Neural cell (in vitro differentiated cells): ENCODE data around the gene YY1AP1.

Experiments used
- EP300 ChIP-seq: fragments of 450-650 bp; conservative IDR thresholded peaks from 2 replicates; pipeline ENCODE4 v1.6.1; 2014; ENCODE audit warnings: antibody characterized with exemption, mild to moderate bottlenecking, moderate library complexity; ENCODE audit not compliant: poor library complexity, severe bottlenecking
- EZH2 ChIP-seq: fragments of 200-600, 300-800 bp; shearing (Covaris generic), sonication (generic); IDR thresholded peaks from 2 replicates; pipeline ENCODE4 v1.6.1; 2014; ENCODE audit warnings: antibody characterized with exemption, low read length, borderline replicate concordance, mild to moderate bottlenecking; ENCODE audit not compliant: insufficient read depth, poor library complexity, severe bottlenecking
- MXI1 ChIP-seq: fragments of 450-650 bp; conservative IDR thresholded peaks from 2 replicates; pipeline ENCODE4 v1.6.1; 2014; ENCODE audit warnings: antibody characterized with exemption, mild to moderate bottlenecking; ENCODE audit not compliant: poor library complexity, severe bottlenecking
- POLR2AphosphoS5 ChIP-seq: IDR thresholded peaks from 2 replicates; pipeline ENCODE4 v1.6.1; 2012
- SMC3 ChIP-seq: fragments of 450-650 bp; conservative IDR thresholded peaks from 2 replicates; pipeline ENCODE4 v1.6.1; 2014; ENCODE audit warnings: antibody characterized with exemption, mild to moderate bottlenecking, moderate library complexity; ENCODE audit not compliant: poor library complexity
- TAF1 ChIP-seq: IDR thresholded peaks from 2 replicates; pipeline ENCODE4 v1.6.1; 2012; ENCODE audit warnings: low read depth
- TF ChIP-seq, protein P1 (sequence below): fragments of 450-650 bp; IDR thresholded peaks from 2 replicates; pipeline ENCODE4 v1.5.1; 2014; ENCODE audit warnings: antibody characterized with exemption, mild to moderate bottlenecking, moderate library complexity; ENCODE audit not compliant: poor library complexity, severe bottlenecking
- TF ChIP-seq, protein P2 (sequence below): IDR thresholded peaks from 2 replicates; pipeline ENCODE4 v1.6.1; 2012; ENCODE audit warnings: borderline replicate concordance

DNA sequence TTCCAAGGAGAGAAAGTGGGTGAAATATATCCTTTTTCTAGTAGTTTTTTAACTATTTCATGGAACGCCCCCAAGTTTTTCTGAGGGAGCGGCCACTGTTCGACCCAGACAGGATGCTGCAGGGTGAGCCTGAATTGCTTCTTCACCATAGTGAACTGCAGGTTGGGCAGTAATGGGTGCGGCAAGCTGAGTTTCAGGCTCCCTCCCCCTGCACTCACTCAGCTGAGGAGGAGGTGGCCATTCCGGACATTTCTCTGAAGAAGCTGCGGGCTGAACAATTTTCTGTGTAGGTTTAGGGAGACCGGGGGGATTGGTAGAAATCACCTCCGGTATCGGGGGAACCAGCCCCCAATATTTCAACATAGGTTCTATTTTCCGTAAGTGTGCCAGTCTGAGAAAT lies 8.5 kb upstream of the YY1AP1 start:
- TF ChIP-seq POLR2AphosphoS5 (no peak), EP300 (no peak), TAF1 (no peak), EZH2 (no peak), MXI1 (no peak), SMC3 (no peak)
- TF ChIP-seq, protein P1, sequence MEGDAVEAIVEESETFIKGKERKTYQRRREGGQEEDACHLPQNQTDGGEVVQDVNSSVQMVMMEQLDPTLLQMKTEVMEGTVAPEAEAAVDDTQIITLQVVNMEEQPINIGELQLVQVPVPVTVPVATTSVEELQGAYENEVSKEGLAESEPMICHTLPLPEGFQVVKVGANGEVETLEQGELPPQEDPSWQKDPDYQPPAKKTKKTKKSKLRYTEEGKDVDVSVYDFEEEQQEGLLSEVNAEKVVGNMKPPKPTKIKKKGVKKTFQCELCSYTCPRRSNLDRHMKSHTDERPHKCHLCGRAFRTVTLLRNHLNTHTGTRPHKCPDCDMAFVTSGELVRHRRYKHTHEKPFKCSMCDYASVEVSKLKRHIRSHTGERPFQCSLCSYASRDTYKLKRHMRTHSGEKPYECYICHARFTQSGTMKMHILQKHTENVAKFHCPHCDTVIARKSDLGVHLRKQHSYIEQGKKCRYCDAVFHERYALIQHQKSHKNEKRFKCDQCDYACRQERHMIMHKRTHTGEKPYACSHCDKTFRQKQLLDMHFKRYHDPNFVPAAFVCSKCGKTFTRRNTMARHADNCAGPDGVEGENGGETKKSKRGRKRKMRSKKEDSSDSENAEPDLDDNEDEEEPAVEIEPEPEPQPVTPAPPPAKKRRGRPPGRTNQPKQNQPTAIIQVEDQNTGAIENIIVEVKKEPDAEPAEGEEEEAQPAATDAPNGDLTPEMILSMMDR: no peak
- TF ChIP-seq, protein P2, sequence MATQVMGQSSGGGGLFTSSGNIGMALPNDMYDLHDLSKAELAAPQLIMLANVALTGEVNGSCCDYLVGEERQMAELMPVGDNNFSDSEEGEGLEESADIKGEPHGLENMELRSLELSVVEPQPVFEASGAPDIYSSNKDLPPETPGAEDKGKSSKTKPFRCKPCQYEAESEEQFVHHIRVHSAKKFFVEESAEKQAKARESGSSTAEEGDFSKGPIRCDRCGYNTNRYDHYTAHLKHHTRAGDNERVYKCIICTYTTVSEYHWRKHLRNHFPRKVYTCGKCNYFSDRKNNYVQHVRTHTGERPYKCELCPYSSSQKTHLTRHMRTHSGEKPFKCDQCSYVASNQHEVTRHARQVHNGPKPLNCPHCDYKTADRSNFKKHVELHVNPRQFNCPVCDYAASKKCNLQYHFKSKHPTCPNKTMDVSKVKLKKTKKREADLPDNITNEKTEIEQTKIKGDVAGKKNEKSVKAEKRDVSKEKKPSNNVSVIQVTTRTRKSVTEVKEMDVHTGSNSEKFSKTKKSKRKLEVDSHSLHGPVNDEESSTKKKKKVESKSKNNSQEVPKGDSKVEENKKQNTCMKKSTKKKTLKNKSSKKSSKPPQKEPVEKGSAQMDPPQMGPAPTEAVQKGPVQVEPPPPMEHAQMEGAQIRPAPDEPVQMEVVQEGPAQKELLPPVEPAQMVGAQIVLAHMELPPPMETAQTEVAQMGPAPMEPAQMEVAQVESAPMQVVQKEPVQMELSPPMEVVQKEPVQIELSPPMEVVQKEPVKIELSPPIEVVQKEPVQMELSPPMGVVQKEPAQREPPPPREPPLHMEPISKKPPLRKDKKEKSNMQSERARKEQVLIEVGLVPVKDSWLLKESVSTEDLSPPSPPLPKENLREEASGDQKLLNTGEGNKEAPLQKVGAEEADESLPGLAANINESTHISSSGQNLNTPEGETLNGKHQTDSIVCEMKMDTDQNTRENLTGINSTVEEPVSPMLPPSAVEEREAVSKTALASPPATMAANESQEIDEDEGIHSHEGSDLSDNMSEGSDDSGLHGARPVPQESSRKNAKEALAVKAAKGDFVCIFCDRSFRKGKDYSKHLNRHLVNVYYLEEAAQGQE: no peak
